Measurements from ENCODE around the gene CLK2.
"Not testable (repeated sequence)": the region's sequence is repeated elsewhere in the genome, so short reads cannot be mapped to it uniquely, and the experiment has no call there.

The CLK2 gene

DNA sequence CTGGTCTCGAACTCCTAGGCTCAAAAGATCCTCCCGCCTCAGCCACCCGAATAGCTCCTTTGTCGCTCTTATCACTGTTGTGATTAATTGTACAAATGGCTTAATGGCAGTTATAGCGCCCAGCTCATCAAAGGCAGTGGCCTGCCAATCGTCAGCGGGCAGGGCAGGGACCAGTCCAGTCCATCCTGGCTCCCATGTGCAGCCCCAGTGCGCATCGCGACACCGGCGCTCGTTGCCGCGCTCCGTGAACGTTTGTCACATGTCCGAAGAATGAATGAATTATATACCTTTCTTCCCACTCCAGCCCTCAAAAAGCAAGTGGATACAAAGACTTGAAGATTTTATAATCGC, 46.4 kb downstream of the CLK2 start:
- ChIA-PET POLR2A (ENCODE audit: low non-redundant PET) (interaction anchor here (0.6 to 1.2 kb wide), 4 partner anchors 14 to 24 kb away, joined by 3 to 4 read pairs (median 4); a partner anchor contains a TSS), CTCF (interaction anchor here (0.8 to 2.8 kb wide), 3 partner anchors 9 to 23 kb away, joined by 3 to 22 read pairs (median 13); partner anchors contain the start of gene THBS3)
- H3K27ac ChIP-seq = peak overlapping the region; percentile 90
- peak; percentile 35; the same call in 1 of the 2 replicates for TF ChIP-seq CTCF (conservative IDR thresholded peaks at IDR 0.05; ENCODE audit: low read depth)
- DNase-seq (ENCODE audit: low spot score) = no peak

DNA sequence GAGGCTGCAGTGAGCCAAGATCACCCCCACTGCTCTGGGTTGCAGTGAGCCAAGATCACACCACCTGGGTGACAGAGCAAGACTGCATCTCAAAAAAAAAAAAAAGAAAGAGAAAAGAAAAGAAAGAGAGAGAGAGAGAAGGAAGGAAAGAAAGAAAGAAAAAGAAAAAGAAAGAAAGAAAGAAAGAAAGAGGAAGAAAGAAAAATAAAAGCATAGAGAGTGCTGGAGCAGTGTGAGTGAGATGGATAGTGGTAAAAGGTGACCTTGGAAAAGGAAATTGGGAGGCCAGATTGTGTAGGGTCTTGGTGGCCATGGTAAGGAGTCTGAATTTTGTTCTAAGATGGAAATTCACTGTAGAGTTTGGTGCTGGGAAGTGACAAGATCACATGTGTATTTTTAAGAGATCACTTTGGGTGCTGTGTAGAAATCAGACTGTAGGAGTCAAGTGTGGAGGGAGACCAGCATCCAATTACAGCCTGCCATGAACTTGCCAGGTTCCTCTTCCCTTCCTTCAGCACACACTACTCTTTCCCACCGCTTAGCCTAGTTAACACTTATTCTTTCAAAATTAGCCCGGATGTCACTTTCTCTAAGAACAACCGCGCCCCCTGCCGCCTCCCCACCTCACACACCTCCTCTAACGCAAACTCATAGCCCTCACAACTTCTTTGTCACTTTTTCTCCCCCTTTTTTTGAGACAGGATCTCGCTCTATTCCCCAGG, 47.0 kb downstream of the CLK2 start:
- ChIA-PET POLR2A (ENCODE audit: low non-redundant PET) (interaction anchor here (0.6 to 1.2 kb wide), 4 partner anchors 15 to 23 kb away, joined by 3 to 4 read pairs (median 4); a partner anchor contains a TSS), CTCF (interaction anchor here (0.8 to 2.8 kb wide), 3 partner anchors 10 to 24 kb away, joined by 3 to 22 read pairs (median 13); partner anchors contain the start of gene THBS3)
- peak; percentile 73 for DNase-seq (ENCODE audit: low spot score)
- H3K27ac ChIP-seq = peak overlapping the region; percentile 90
- TF ChIP-seq CTCF (conservative IDR thresholded peaks at IDR 0.05; ENCODE audit: low read depth) = peak; percentile 67

- POLR2A ChIA-PET (ENCODE audit: low non-redundant PET) = not testable (repeated sequence)
- H3K27ac ChIP-seq = peak overlapping the region; percentile 90
- CTCF ChIA-PET = interaction anchor here (1.1 to 2.2 kb wide), 3 partner anchors 18 to 52 kb away, joined by 5 to 22 read pairs (median 7); partner anchors contain the start of genes KRTCAP2 and THBS3
Observed at GRCh38 chr1:155225404-155225759, 47.9 kb downstream of the CLK2 start.

GRCh38 chr1:155223047-155223446, 50.3 kb downstream of the CLK2 start:
- no peak for DNase-seq (ENCODE audit: low spot score)
- ChIA-PET CTCF (no interaction called here), POLR2A (ENCODE audit: low non-redundant PET) (no interaction called here)
- no peak overlapping the region for H3K27ac ChIP-seq
- TF ChIP-seq CTCF (conservative IDR thresholded peaks at IDR 0.05; ENCODE audit: low read depth) = no peak

More at GRCh38 chr1:155225404-155225759, 47.9 kb downstream of the CLK2 start:
- not testable (repeated sequence) for DNase-seq (ENCODE audit: low spot score)

- DNase-seq (ENCODE audit: low spot score); POLR2A ChIA-PET (ENCODE audit: low non-redundant PET); CTCF ChIA-PET: not testable (repeated sequence)
- H3K27ac ChIP-seq = peak overlapping the region; percentile 51
Observed at GRCh38 chr1:155220211-155220965, 52.9 kb downstream of the CLK2 start.

DNA sequence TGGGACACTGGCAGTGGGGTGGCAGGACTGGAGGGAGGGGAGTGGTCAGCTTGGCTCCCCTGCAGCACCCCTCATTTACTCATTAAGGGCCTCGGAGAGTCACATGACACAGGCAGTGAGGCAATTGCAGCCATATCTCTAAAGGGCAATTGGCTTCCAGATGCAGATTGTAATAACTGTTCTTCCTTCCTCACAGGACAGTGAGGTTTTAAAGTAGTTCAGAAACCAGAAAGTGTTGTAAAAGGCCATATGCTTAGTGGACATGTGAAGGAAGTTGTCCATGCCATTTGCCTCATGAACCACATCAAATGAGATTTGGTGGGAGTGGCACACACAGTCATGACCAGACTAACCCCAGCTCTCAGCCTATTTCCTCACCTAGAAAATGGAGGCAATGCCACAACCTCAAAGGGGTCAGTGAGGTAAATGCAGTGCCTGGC, 53.7 kb downstream of the CLK2 start:
- H3K27ac ChIP-seq = peak overlapping the region; percentile 37; the same call in 1 of the 2 replicates
- no peak for DNase-seq (ENCODE audit: low spot score)
- CTCF ChIA-PET = interaction anchor here (0.7 kb wide), 1 partner anchor 12 kb away, joined by 3 read pairs; no protein-coding TSS in a partner anchor

More for the DNA sequence above, 53.7 kb downstream of the CLK2 start:
- TF ChIP-seq CTCF (conservative IDR thresholded peaks at IDR 0.05; ENCODE audit: low read depth) = no peak
- POLR2A ChIA-PET (ENCODE audit: low non-redundant PET) = no interaction called here
